ENCODE data around the gene SERPINA4.

SERPINA4 gene

GRCh38 chr14:94541234-94541975 lies 19.8 kb upstream of the SERPINA4 start:
- TF ChIP-seq MAX (IDR thresholded peaks at IDR 0.05) (no peak), EGR1 (IDR thresholded peaks at IDR 0.05) (no peak), RAD21 (IDR thresholded peaks at IDR 0.05; ENCODE audit: low read depth) (no peak), REST (IDR thresholded peaks at IDR 0.05; ENCODE audit: low read depth) (no peak), YY1 (IDR thresholded peaks at IDR 0.05; ENCODE audit: low read depth) (no peak), EP300 (IDR thresholded peaks at IDR 0.05; ENCODE audit: borderline replicate concordance) (no peak), TEAD4 (IDR thresholded peaks at IDR 0.05) (no peak), FOXM1 (IDR thresholded peaks at IDR 0.05; ENCODE audit: borderline replicate concordance, low read depth) (no peak), TCF12 (IDR thresholded peaks at IDR 0.05; ENCODE audit: low read depth) (no peak), ZBTB7A (IDR thresholded peaks at IDR 0.05; ENCODE audit: low read depth) (no peak), CEBPB (IDR thresholded peaks at IDR 0.05) (no peak), CREB1 (IDR thresholded peaks at IDR 0.05; ENCODE audit: low read depth) (no peak), NFIC (IDR thresholded peaks at IDR 0.05) (no peak), TAF1 (IDR thresholded peaks at IDR 0.05; ENCODE audit: low read depth) (no peak), USF1 (IDR thresholded peaks at IDR 0.05) (no peak)

GRCh38 chr14:94542111-94542810 lies 19.0 kb upstream of the SERPINA4 start:
- TF ChIP-seq EGR1 (IDR thresholded peaks at IDR 0.05) (no peak), ZBTB7A (IDR thresholded peaks at IDR 0.05; ENCODE audit: low read depth) (no peak), USF1 (IDR thresholded peaks at IDR 0.05) (no peak), TAF1 (IDR thresholded peaks at IDR 0.05; ENCODE audit: low read depth) (no peak), MAX (IDR thresholded peaks at IDR 0.05) (no peak), TEAD4 (IDR thresholded peaks at IDR 0.05) (no peak), FOXM1 (IDR thresholded peaks at IDR 0.05; ENCODE audit: borderline replicate concordance, low read depth) (no peak), RAD21 (IDR thresholded peaks at IDR 0.05; ENCODE audit: low read depth) (no peak)

GRCh38 chr14:94542811-94543440 lies 18.3 kb upstream of the SERPINA4 start:
- TF ChIP-seq REST (IDR thresholded peaks at IDR 0.05; ENCODE audit: low read depth) (no peak), TAF1 (IDR thresholded peaks at IDR 0.05; ENCODE audit: low read depth) (no peak), MAX (IDR thresholded peaks at IDR 0.05) (no peak), USF1 (IDR thresholded peaks at IDR 0.05) (no peak), TEAD4 (IDR thresholded peaks at IDR 0.05) (no peak), FOXM1 (IDR thresholded peaks at IDR 0.05; ENCODE audit: borderline replicate concordance, low read depth) (no peak), NFIC (IDR thresholded peaks at IDR 0.05) (no peak), TCF12 (IDR thresholded peaks at IDR 0.05; ENCODE audit: low read depth) (no peak), EP300 (IDR thresholded peaks at IDR 0.05; ENCODE audit: borderline replicate concordance) (no peak), YY1 (IDR thresholded peaks at IDR 0.05; ENCODE audit: low read depth) (no peak), RAD21 (IDR thresholded peaks at IDR 0.05; ENCODE audit: low read depth) (no peak), CEBPB (IDR thresholded peaks at IDR 0.05) (no peak), CREB1 (IDR thresholded peaks at IDR 0.05; ENCODE audit: low read depth) (no peak), ZBTB7A (IDR thresholded peaks at IDR 0.05; ENCODE audit: low read depth) (no peak), EGR1 (IDR thresholded peaks at IDR 0.05) (no peak)

GRCh38 chr14:94543449-94544124 lies 17.7 kb upstream of the SERPINA4 start:
- TF ChIP-seq ZBTB7A (IDR thresholded peaks at IDR 0.05; ENCODE audit: low read depth), result no peak
- no peak for TF ChIP-seq REST (IDR thresholded peaks at IDR 0.05; ENCODE audit: low read depth)
